ENCODE measurements around the gene IL1RAPL2. TPM values are rescaled to one million over a fixed set of nuclear protein-coding genes. Genes with fewer than 3 reads are reported as not detected.
"Not testable (repeated sequence)": the region's sequence is repeated elsewhere in the genome, so short reads cannot be mapped to it uniquely, and the experiment has no call there.

Gene IL1RAPL2
- total and polyA plus RNA-seq, 2 of the 4 experiments (the other 2 are of a cell fraction) = 0.03 TPM; not detected in 1

DNA sequence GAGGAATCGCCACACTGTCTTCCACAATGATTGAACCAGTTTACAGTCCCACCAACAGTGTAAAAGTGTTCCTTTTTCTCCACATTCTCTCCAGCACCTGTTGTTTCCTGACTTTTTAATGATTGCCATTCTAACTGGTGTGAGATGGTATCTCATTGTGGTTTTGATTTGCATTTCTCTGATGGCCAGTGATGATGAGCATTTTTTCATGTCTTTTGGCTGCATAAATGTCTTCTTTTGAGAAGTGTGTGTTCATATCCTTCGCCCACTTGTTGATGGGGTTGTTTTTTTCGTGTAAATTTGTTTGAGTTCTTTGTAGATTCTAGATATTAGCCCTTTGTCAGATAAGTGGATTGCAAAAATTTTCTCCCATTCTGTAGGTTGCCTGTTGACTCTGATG is 671.4 kb downstream of the IL1RAPL2 start:
- H4K8ac ChIP-seq (ENCODE audit: low read depth in 2 of 2, low read length in 2 of 2); H3K4me1 ChIP-seq (ENCODE audit: control insufficient read depth, insufficient read depth, low read length); CTCF ChIA-PET; H3K79me1 ChIP-seq (ENCODE audit: low read depth in 1 of 2, low read length in 2 of 2); H3K18ac ChIP-seq (ENCODE audit: low read depth, low read length); H3K56ac ChIP-seq (ENCODE audit: extremely low read depth, insufficient read depth, low read length); H3K4me2 ChIP-seq (ENCODE audit: low read depth, low read length); H4K20me1 ChIP-seq (ENCODE audit: insufficient read depth, low read length); H2AK9ac ChIP-seq (replicated peaks; ENCODE audit: low read depth, low read length, poor library complexity); H3K9me3 ChIP-seq (ENCODE audit: control insufficient read depth, insufficient read depth, low read length); H2BK15ac ChIP-seq (ENCODE audit: low read depth, low read length); BruUV-seq (replicated peaks); dilution Hi-C loops (cut with HindIII; ENCODE audit: low sequenced_read_pairs, unreplicated experiment); H3K9ac ChIP-seq (ENCODE audit: low read depth, low read length); intact Hi-C loops (cut with micrococcal nuclease); H4K5ac ChIP-seq (ENCODE audit: low read depth, low read length); H2BK20ac ChIP-seq (ENCODE audit: low read depth, low read length); H3K4me3 ChIP-seq (ENCODE audit: insufficient read depth, low read depth, low read length); POLR2A ChIA-PET (ENCODE audit: unreplicated experiment); H2BK120ac ChIP-seq (ENCODE audit: low read depth, low read length); in situ Hi-C loops (cut with MboI; ENCODE audit: low sequenced_read_pairs); H3K4ac ChIP-seq (ENCODE audit: low read depth, low read length); ATAC-seq (ENCODE audit: low read depth); H3K9me1 ChIP-seq (ENCODE audit: insufficient read depth, low read length); H3K14ac ChIP-seq (replicated peaks; ENCODE audit: low read depth, low read length); H2AK5ac ChIP-seq (ENCODE audit: low read depth, low read length); H3K23ac ChIP-seq (ENCODE audit: low read depth, low read length); H4K91ac ChIP-seq (ENCODE audit: insufficient read depth, low read depth, low read length); DNase-seq; H2BK5ac ChIP-seq (ENCODE audit: low read depth, low read length, poor library complexity, severe bottlenecking); H2AFZ ChIP-seq (replicated peaks; ENCODE audit: low read length, poor library complexity); H3K27me3 ChIP-seq (ENCODE audit: control insufficient read depth, insufficient read depth, low read length); H3K36me3 ChIP-seq (ENCODE audit: control insufficient read depth, insufficient read depth, low read length); H3K27ac ChIP-seq (ENCODE audit: insufficient read depth, low read length): not testable (repeated sequence)
- no CpG with 5 or more reads among the region's 3 CpGs for WGBS, 2 experiments (ENCODE audit: extremely low coverage in 2 of 2, insufficient read length in 1 of 2)
